HEK293 (cell line): ENCODE data around the gene MTMR12.
A peak's percentile ranks its signal among the peaks of the same experiment; 100 is the strongest.

ENCODE experiments used
- CTCF ChIA-PET: fragments of 350-600 bp; formaldehyde crosslinking; extraction: SDS; loops from one replicate; lab custom pipeline; 2021; ENCODE audit warnings: antibody characterized with exemption; lab: Yijun Ruan, JAX
- POLR2A ChIA-PET: fragments of 300-600 bp; formaldehyde crosslinking; extraction: SDS; loops from one replicate; lab custom pipeline; 2020; ENCODE audit warnings: antibody characterized with exemption, inconsistent platforms; lab: Yijun Ruan, JAX
- H3K27ac ChIP-seq: fragments of 200-500 bp; sonication (Bioruptor generic); 2 replicates; pipeline ENCODE4 v1.5.1; 2014; ENCODE audit warnings: low read depth, low read length, control low read depth, inconsistent platforms; ENCODE audit errors: extremely low read depth
- H3K36me3 ChIP-seq, 2 experiments: fragments of 200-500 bp in 1 of 2; sonication (Bioruptor generic) in 1 of 2; 1 replicate in 1 of 2; 2 replicates in 1 of 2; pipeline ENCODE4 v1.5.1; 2014 to 2017; ENCODE audit warnings: inconsistent platforms in 2 of 2, low read length in 2 of 2; ENCODE audit not compliant: control insufficient read depth in 2 of 2, insufficient read depth in 1 of 2
- H3K4me1 ChIP-seq: fragments of 200-500 bp; sonication (Bioruptor generic); 2 replicates; pipeline ENCODE4 v1.5.1; 2014; ENCODE audit warnings: mild to moderate bottlenecking, low read length, inconsistent platforms; ENCODE audit not compliant: control insufficient read depth, insufficient read depth
- H3K4me3 ChIP-seq: 2 replicates; pipeline ENCODE4 v1.5.1; 2011; ENCODE audit warnings: low read depth, mild to moderate bottlenecking, control low read depth, low read length, moderate library complexity
- H3K9me3 ChIP-seq: fragments of 200-500 bp; sonication (Bioruptor generic); 2 replicates; pipeline ENCODE4 v1.5.1; 2014; ENCODE audit warnings: low read depth, low read length, inconsistent platforms; ENCODE audit not compliant: control insufficient read depth, insufficient read depth
- HIC1 ChIP-seq: fragments of 450-650 bp; formaldehyde crosslinking; IDR thresholded peaks from 2 replicates; pipeline ENCODE4 v1.5.1; 2016; ENCODE audit warnings: missing biosample characterization, missing genetic modification characterization
- KLF1 ChIP-seq: fragments of 450-650 bp; formaldehyde crosslinking; IDR thresholded peaks from 2 replicates; pipeline ENCODE4 v1.5.1; 2016; ENCODE audit warnings: missing biosample characterization, missing genetic modification characterization
- MYNN ChIP-seq: fragments of 450-650 bp; formaldehyde crosslinking; IDR thresholded peaks from 2 replicates; pipeline ENCODE4 v1.5.1; 2016; ENCODE audit warnings: missing biosample characterization, missing genetic modification characterization, borderline replicate concordance
- RBAK ChIP-seq: fragments of 450-650 bp; formaldehyde crosslinking; IDR thresholded peaks from 2 replicates; pipeline ENCODE4 v1.5.1; 2016; ENCODE audit warnings: missing biosample characterization, missing genetic modification characterization
- SCRT2 ChIP-seq: fragments of 450-650 bp; formaldehyde crosslinking; IDR thresholded peaks from 2 replicates; pipeline ENCODE4 v1.5.1; 2016; ENCODE audit warnings: missing biosample characterization, missing genetic modification characterization
- ZBTB48 ChIP-seq: fragments of 450-650 bp; formaldehyde crosslinking; IDR thresholded peaks from 2 replicates; pipeline ENCODE4 v1.5.1; 2016; ENCODE audit warnings: missing biosample characterization, missing genetic modification characterization
- ZNF121 ChIP-seq: fragments of 450-650 bp; formaldehyde crosslinking; IDR thresholded peaks from 2 replicates; pipeline ENCODE4 v1.5.1; 2016; ENCODE audit warnings: missing biosample characterization, missing genetic modification characterization
- ZNF155 ChIP-seq: fragments of 450-650 bp; formaldehyde crosslinking; IDR thresholded peaks from 2 replicates; pipeline ENCODE4 v1.5.1; 2016; ENCODE audit warnings: missing biosample characterization, missing genetic modification characterization
- ZNF214 ChIP-seq: fragments of 450-650 bp; formaldehyde crosslinking; IDR thresholded peaks from 2 replicates; pipeline ENCODE4 v1.5.1; 2017; ENCODE audit warnings: missing biosample characterization, mild to moderate bottlenecking, missing genetic modification characterization, borderline replicate concordance
- ZNF266 ChIP-seq: fragments of 450-650 bp; formaldehyde crosslinking; IDR thresholded peaks from 2 replicates; pipeline ENCODE4 v1.5.1; 2016; ENCODE audit warnings: missing biosample characterization, missing genetic modification characterization, low read depth
- ZNF302 ChIP-seq: fragments of 450-650 bp; formaldehyde crosslinking; IDR thresholded peaks from 2 replicates; pipeline ENCODE4 v1.5.1; 2016; ENCODE audit warnings: missing biosample characterization, missing genetic modification characterization, low read depth
- ZNF423 ChIP-seq: fragments of 450-650 bp; formaldehyde crosslinking; IDR thresholded peaks from 2 replicates; pipeline ENCODE4 v1.5.1; 2016; ENCODE audit warnings: missing biosample characterization, missing genetic modification characterization
- ZNF426 ChIP-seq: fragments of 450-650 bp; formaldehyde crosslinking; IDR thresholded peaks from 2 replicates; pipeline ENCODE4 v1.5.1; 2017; ENCODE audit warnings: missing biosample characterization, missing genetic modification characterization, mild to moderate bottlenecking, inconsistent platforms, moderate library complexity
- ZNF501 ChIP-seq: fragments of 450-650 bp; formaldehyde crosslinking; IDR thresholded peaks from 2 replicates; pipeline ENCODE4 v1.5.1; 2016; ENCODE audit warnings: missing biosample characterization, missing genetic modification characterization
- ZNF639 ChIP-seq: fragments of 450-650 bp; formaldehyde crosslinking; IDR thresholded peaks from 2 replicates; pipeline ENCODE4 v1.5.1; 2016; ENCODE audit warnings: missing biosample characterization, missing genetic modification characterization
- ZNF654 ChIP-seq: fragments of 450-650 bp; formaldehyde crosslinking; IDR thresholded peaks from 2 replicates; pipeline ENCODE4 v1.5.1; 2016; ENCODE audit warnings: low read depth, missing biosample characterization, missing genetic modification characterization
- ZNF660 ChIP-seq: fragments of 450-650 bp; IDR thresholded peaks from 2 replicates; pipeline ENCODE4 v1.5.1; 2018; ENCODE audit warnings: missing biosample characterization, mild to moderate bottlenecking, missing genetic modification characterization
- ZNF701 ChIP-seq: fragments of 450-650 bp; formaldehyde crosslinking; IDR thresholded peaks from 2 replicates; pipeline ENCODE4 v1.5.1; 2016; ENCODE audit warnings: missing biosample characterization, missing genetic modification characterization
- ZNF785 ChIP-seq: fragments of 450-650 bp; formaldehyde crosslinking; IDR thresholded peaks from 2 replicates; pipeline ENCODE4 v1.5.1; 2016; ENCODE audit warnings: missing biosample characterization, missing genetic modification characterization
- ZSCAN30 ChIP-seq: fragments of 450-650 bp; IDR thresholded peaks from 2 replicates; pipeline ENCODE4 v1.5.1; 2018; ENCODE audit warnings: missing biosample characterization, mild to moderate bottlenecking, missing genetic modification characterization, moderate library complexity
- TF ChIP-seq, protein P1 (sequence below): fragments of 450-650 bp; formaldehyde crosslinking; IDR thresholded peaks from 2 replicates; pipeline ENCODE4 v1.5.1; 2016; ENCODE audit warnings: missing biosample characterization, missing genetic modification characterization
- TF ChIP-seq, protein P2 (sequence below): fragments of 450-650 bp; formaldehyde crosslinking; IDR thresholded peaks from 2 replicates; pipeline ENCODE4 v1.5.1; 2016; ENCODE audit warnings: missing biosample characterization, missing genetic modification characterization
- TF ChIP-seq, protein P3 (sequence below): fragments of 450-650 bp; formaldehyde crosslinking; optimal IDR thresholded peaks from 2 replicates; pipeline ENCODE3; 2016; ENCODE audit warnings: missing biosample characterization, mild to moderate bottlenecking, missing genetic modification characterization
- TF ChIP-seq, protein P4 (sequence below): fragments of 450-650 bp; formaldehyde crosslinking; IDR thresholded peaks from 2 replicates; pipeline ENCODE4; 2016; ENCODE audit warnings: missing biosample characterization, missing genetic modification characterization

Gene MTMR12

GRCh38 chr5:32233220-32233695 is 79.5 kb downstream of the MTMR12 start:
- Histone ChIP-seq H3K27ac (no peak overlapping the region), H3K36me3 (peaks cover 21 to 75% of the 10 kb centered on the region in 2 experiments), H3K4me1 (no peaks in the 10 kb centered on the region), H3K4me3 (no peak overlapping the region), H3K9me3 (no peaks in the 10 kb centered on the region)
- POLR2A ChIA-PET: no interaction called here
- TF ChIP-seq, protein P1, sequence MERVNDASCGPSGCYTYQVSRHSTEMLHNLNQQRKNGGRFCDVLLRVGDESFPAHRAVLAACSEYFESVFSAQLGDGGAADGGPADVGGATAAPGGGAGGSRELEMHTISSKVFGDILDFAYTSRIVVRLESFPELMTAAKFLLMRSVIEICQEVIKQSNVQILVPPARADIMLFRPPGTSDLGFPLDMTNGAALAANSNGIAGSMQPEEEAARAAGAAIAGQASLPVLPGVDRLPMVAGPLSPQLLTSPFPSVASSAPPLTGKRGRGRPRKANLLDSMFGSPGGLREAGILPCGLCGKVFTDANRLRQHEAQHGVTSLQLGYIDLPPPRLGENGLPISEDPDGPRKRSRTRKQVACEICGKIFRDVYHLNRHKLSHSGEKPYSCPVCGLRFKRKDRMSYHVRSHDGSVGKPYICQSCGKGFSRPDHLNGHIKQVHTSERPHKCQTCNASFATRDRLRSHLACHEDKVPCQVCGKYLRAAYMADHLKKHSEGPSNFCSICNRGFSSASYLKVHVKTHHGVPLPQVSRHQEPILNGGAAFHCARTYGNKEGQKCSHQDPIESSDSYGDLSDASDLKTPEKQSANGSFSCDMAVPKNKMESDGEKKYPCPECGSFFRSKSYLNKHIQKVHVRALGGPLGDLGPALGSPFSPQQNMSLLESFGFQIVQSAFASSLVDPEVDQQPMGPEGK (tag by site-specific recombination): no peak
- TF ChIP-seq, protein P2, sequence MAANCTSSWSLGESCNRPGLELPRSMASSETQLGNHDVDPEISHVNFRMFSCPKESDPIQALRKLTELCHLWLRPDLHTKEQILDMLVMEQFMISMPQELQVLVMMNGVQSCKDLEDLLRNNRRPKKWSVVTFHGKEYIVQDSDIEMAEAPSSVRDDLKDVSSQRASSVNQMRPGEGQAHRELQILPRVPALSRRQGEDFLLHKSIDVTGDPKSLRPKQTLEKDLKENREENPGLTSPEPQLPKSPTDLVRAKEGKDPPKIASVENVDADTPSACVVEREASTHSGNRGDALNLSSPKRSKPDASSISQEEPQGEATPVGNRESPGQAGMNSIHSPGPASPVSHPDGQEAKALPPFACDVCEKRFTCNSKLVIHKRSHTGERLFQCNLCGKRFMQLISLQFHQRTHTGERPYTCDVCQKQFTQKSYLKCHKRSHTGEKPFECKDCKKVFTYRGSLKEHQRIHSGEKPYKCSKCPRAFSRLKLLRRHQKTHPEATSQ (tag by site-specific recombination): no peak
- TF ChIP-seq, protein P3, sequence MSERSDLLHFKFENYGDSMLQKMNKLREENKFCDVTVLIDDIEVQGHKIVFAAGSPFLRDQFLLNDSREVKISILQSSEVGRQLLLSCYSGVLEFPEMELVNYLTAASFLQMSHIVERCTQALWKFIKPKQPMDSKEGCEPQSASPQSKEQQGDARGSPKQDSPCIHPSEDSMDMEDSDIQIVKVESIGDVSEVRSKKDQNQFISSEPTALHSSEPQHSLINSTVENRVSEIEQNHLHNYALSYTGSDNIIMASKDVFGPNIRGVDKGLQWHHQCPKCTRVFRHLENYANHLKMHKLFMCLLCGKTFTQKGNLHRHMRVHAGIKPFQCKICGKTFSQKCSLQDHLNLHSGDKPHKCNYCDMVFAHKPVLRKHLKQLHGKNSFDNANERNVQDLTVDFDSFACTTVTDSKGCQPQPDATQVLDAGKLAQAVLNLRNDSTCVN (tag by site-specific recombination): no peak
- no peak for TF ChIP-seq ZNF639 (tag by site-specific recombination)
- TF ChIP-seq ZNF426 (tag by site-specific recombination): no peak
- TF ChIP-seq ZNF423 (tag by site-specific recombination): no peak
- TF ChIP-seq ZNF785: no peak
- TF ChIP-seq ZNF155 (tag by site-specific recombination): no peak
- no peak for TF ChIP-seq KLF1
- no peak for TF ChIP-seq RBAK (tag by site-specific recombination)
- no peak for TF ChIP-seq ZNF701 (tag by site-specific recombination)
- TF ChIP-seq ZNF654: no peak
- CTCF ChIA-PET: interaction anchor here (0.6 to 4.8 kb wide), 29 partner anchors 8 to 381 kb away, joined by 3 to 86 read pairs (median 5); no protein-coding TSS in a partner anchor

DNA sequence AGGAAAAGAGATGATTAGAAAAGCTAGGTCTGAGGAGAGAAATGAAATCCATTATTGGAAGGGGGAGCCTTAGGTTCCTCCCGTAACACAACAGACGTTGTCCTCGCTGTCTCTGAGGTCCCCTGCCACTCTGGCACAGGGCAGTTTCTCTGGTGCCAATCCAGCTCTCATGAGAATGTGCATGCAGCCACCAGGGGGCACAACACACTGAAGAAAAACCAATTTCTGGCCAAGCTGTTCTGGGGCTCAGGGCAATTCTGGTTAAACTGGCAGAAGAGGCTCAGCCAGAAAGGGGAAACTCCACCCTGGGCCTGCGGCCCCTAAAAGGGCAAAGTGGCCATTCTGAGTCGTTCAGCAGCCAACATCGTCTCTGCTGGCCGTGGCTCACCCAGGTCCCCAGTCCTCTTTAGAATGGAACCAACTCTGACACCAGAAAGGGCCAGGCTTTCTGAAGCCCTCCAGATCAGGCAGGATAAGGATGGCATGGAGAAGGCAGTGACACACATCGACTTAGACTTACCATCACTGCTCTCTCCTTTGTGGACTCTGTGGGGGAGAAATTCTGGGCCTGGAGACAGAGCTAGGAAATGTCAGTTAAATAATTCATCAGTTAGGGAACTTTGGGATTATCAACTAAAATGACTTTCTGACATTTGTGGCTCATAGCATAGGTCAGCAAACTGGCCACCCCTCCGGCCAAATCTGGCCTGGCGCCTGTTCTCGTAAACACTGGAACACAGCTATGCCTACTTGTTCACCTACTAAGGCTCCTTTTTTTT is 80.1 kb downstream of the MTMR12 start:
- ChIA-PET POLR2A (interaction anchor here (1.3 kb wide), 1 partner anchor 97 kb away, joined by 5 read pairs; no protein-coding TSS in a partner anchor), CTCF (interaction anchor here (0.6 to 4.8 kb wide), 49 partner anchors 9 to 382 kb away, joined by 3 to 86 read pairs (median 4); partner anchors contain the start of gene GOLPH3)
- H3K36me3 ChIP-seq: peaks cover 15 to 74% of the 10 kb centered on the region in 2 experiments
- no peak overlapping the region for H3K4me3 ChIP-seq
- no peak overlapping the region for H3K27ac ChIP-seq
- H3K4me1 ChIP-seq: no peaks in the 10 kb centered on the region
- no peaks in the 10 kb centered on the region for H3K9me3 ChIP-seq
- TF ChIP-seq, protein P4, sequence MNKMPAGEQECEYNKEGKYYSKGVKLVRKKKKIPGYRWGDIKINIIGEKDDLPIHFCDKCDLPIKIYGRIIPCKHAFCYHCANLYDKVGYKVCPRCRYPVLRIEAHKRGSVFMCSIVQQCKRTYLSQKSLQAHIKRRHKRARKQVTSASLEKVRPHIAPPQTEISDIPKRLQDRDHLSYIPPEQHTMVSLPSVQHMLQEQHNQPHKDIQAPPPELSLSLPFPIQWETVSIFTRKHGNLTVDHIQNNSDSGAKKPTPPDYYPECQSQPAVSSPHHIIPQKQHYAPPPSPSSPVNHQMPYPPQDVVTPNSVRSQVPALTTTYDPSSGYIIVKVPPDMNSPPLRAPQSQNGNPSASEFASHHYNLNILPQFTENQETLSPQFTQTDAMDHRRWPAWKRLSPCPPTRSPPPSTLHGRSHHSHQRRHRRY (tag by site-specific recombination): no peak
- TF ChIP-seq ZNF302 (tag by site-specific recombination) (no peak), HIC1 (no peak), ZSCAN30 (tag by site-specific recombination) (0 out of 2 replicates have a peak, but pooled peaks have one; percentile 22), ZNF501 (tag by site-specific recombination) (peak; percentile 34; the same call in 1 of the 2 replicates), SCRT2 (tag by site-specific recombination) (no peak), ZNF121 (tag by site-specific recombination) (0 out of 2 replicates have a peak, but pooled peaks have one; percentile 21), ZNF214 (tag by site-specific recombination) (no peak), ZNF660 (tag by site-specific recombination) (peak; percentile 32; the same call in 1 of the 2 replicates), ZNF155 (tag by site-specific recombination) (no peak), ZBTB48 (tag by site-specific recombination) (peak; percentile 67; the same call in 1 of the 2 replicates), ZNF266 (tag by site-specific recombination) (no peak), MYNN (tag by site-specific recombination) (no peak)
